Measurements from ENCODE around the gene TOR3A.

Gene TOR3A

GRCh38 chr1:179121159-179121938, 39.5 kb downstream of the TOR3A start:
- no CpG with 5 or more reads among the region's 7 CpGs for WGBS (ENCODE audit: extremely low coverage, insufficient coverage, insufficient read length)
- no peak overlapping the region for H2BK5ac ChIP-seq (ENCODE audit: low read depth, low read length, poor library complexity)
- no peak overlapping the region for H3K4me2 ChIP-seq (ENCODE audit: low read length)

GRCh38 chr1:179124873-179125272, 43.0 kb downstream of the TOR3A start:
- H3K79me2 ChIP-seq (ENCODE audit: control insufficient read depth, insufficient read depth, low read length, poor library complexity) = no peaks in the 10 kb centered on the region
- no peaks in the 10 kb centered on the region for H3K27me3 ChIP-seq (ENCODE audit: insufficient read depth, low read length)
- no peaks in the 10 kb centered on the region for H3K79me1 ChIP-seq (ENCODE audit: low read length)
- no CpG with 5 or more reads among the region's 1 CpG for WGBS (ENCODE audit: extremely low coverage, insufficient coverage, insufficient read length)
- H4K12ac ChIP-seq (ENCODE audit: low read depth, low read length) = no peak overlapping the region
- no peak overlapping the region for H3K23ac ChIP-seq (ENCODE audit: low read length)
- no peak overlapping the region for H2BK5ac ChIP-seq (ENCODE audit: low read depth, low read length, poor library complexity)
- no peak overlapping the region for H2BK120ac ChIP-seq (ENCODE audit: insufficient read depth, low read length, poor library complexity)
- no peak overlapping the region for H3K18ac ChIP-seq (ENCODE audit: low read length)
- H2BK12ac ChIP-seq (ENCODE audit: low read length) = no peak overlapping the region
- H3K36me3 ChIP-seq (ENCODE audit: control insufficient read depth in 1 of 2, insufficient read depth in 2 of 2, low read length in 2 of 2) = peaks cover 8 to 12% of the 10 kb centered on the region in 2 experiments
- no peaks in the 10 kb centered on the region for H3K9me3 ChIP-seq (ENCODE audit: insufficient read depth, low read depth, low read length)
- no peak overlapping the region for H3K9ac ChIP-seq (ENCODE audit: low read length)
- H2AK5ac ChIP-seq (ENCODE audit: low read length) = no peak overlapping the region
- no peak overlapping the region for H2AFZ ChIP-seq (ENCODE audit: insufficient read depth, low read length, poor library complexity)
- no peaks in the 10 kb centered on the region for H3K4me1 ChIP-seq (ENCODE audit: control insufficient read depth in 1 of 2, insufficient read depth in 2 of 2, low read length in 2 of 2)
- H3K4me2 ChIP-seq (ENCODE audit: low read length) = no peak overlapping the region
- H3K4ac ChIP-seq (ENCODE audit: low read depth, low read length) = no peak overlapping the region
- H3K14ac ChIP-seq (ENCODE audit: low read length) = no peak overlapping the region
- H4K8ac ChIP-seq (ENCODE audit: low read depth, low read length) = no peak overlapping the region
- H4K91ac ChIP-seq (ENCODE audit: low read depth, low read length) = no peak overlapping the region
- no peak overlapping the region for H3K27ac ChIP-seq (ENCODE audit: low read depth, low read length)
- no peak overlapping the region for H3K4me3 ChIP-seq (ENCODE audit: low read depth, low read length)
- no peak for DNase-seq

More at GRCh38 chr1:179121159-179121938, 39.5 kb downstream of the TOR3A start:
- Histone ChIP-seq H4K12ac (ENCODE audit: low read depth, low read length) (no peak overlapping the region), H3K36me3 (ENCODE audit: control insufficient read depth in 1 of 2, insufficient read depth in 2 of 2, low read length in 2 of 2) (peaks cover 15 to 17% of the 10 kb centered on the region in 2 experiments), H3K4ac (ENCODE audit: low read depth, low read length) (no peak overlapping the region), H4K8ac (ENCODE audit: low read depth, low read length) (no peak overlapping the region), H3K27ac (ENCODE audit: low read depth, low read length) (no peak overlapping the region), H3K79me2 (ENCODE audit: control insufficient read depth, insufficient read depth, low read length, poor library complexity) (no peaks in the 10 kb centered on the region), H4K91ac (ENCODE audit: low read depth, low read length) (no peak overlapping the region), H2BK12ac (ENCODE audit: low read length) (no peak overlapping the region), H3K79me1 (ENCODE audit: low read length) (no peaks in the 10 kb centered on the region), H2AFZ (ENCODE audit: insufficient read depth, low read length, poor library complexity) (no peak overlapping the region), H3K4me3 (ENCODE audit: low read depth, low read length) (no peak overlapping the region), H3K23ac (ENCODE audit: low read length) (no peak overlapping the region), H2BK120ac (ENCODE audit: insufficient read depth, low read length, poor library complexity) (no peak overlapping the region), H2AK5ac (ENCODE audit: low read length) (no peak overlapping the region), H3K4me1 (ENCODE audit: control insufficient read depth in 1 of 2, insufficient read depth in 2 of 2, low read length in 2 of 2) (no peaks in the 10 kb centered on the region), H3K9ac (ENCODE audit: low read length) (no peak overlapping the region), H3K18ac (ENCODE audit: low read length) (no peak overlapping the region), H3K9me3 (ENCODE audit: insufficient read depth, low read depth, low read length) (no peaks in the 10 kb centered on the region), H3K14ac (ENCODE audit: low read length) (no peak overlapping the region), H3K27me3 (ENCODE audit: insufficient read depth, low read length) (no peaks in the 10 kb centered on the region)
- peak; percentile 27 to 63 for DNase-seq

DNA sequence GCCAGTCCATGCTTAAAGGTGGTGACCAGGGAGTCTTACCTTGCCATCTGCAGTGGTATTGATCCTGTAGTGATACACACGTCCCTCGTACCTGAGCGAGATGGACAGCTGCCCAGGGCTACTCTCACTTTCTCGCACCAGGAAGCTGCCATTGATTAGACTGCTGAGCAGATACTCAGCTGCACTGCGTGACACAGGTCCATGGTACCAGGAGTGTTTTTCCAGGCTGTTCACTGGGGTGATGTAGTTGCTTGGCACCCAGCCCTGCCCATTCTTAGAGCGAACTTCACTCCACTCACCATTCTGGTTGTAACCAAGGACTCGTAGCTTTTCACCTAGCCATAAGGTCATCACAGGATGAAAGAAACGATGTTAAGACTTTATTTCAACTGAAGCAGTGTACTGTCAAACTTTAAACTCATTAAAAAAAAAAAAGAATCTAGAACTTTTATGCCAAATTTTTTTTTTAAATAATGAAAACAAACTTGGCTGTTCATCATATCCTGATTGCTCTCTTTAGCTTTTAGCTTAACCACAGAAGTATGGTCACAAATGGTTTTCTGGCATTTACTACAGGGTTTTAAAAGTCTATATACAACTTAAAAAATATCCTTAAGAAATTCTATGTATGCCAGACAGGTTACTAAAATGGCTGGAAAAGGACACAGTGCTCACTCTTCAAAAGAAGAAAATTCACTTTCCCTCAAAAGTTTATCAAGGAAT, 44.6 kb downstream of the TOR3A start:
- Histone ChIP-seq H4K91ac (ENCODE audit: low read depth, low read length) (no peak overlapping the region), H3K27ac (ENCODE audit: low read depth, low read length) (no peak overlapping the region), H3K4me2 (ENCODE audit: low read length) (no peak overlapping the region), H3K9ac (ENCODE audit: low read length) (no peak overlapping the region), H3K4me3 (ENCODE audit: low read depth, low read length) (no peak overlapping the region), H3K4me1 (ENCODE audit: control insufficient read depth in 1 of 2, insufficient read depth in 2 of 2, low read length in 2 of 2) (no peaks in the 10 kb centered on the region), H2AK5ac (ENCODE audit: low read length) (no peak overlapping the region), H3K79me2 (ENCODE audit: control insufficient read depth, insufficient read depth, low read length, poor library complexity) (no peaks in the 10 kb centered on the region), H2BK5ac (ENCODE audit: low read depth, low read length, poor library complexity) (no peak overlapping the region), H3K18ac (ENCODE audit: low read length) (no peak overlapping the region), H3K14ac (ENCODE audit: low read length) (no peak overlapping the region), H3K79me1 (ENCODE audit: low read length) (no peaks in the 10 kb centered on the region), H3K36me3 (ENCODE audit: control insufficient read depth in 1 of 2, insufficient read depth in 2 of 2, low read length in 2 of 2) (peaks cover 7 to 11% of the 10 kb centered on the region in 2 experiments), H2AFZ (ENCODE audit: insufficient read depth, low read length, poor library complexity) (no peak overlapping the region), H3K9me3 (ENCODE audit: insufficient read depth, low read depth, low read length) (no peaks in the 10 kb centered on the region), H3K23ac (ENCODE audit: low read length) (no peak overlapping the region), H2BK12ac (ENCODE audit: low read length) (no peak overlapping the region), H3K27me3 (ENCODE audit: insufficient read depth, low read length) (no peaks in the 10 kb centered on the region), H4K8ac (ENCODE audit: low read depth, low read length) (no peak overlapping the region), H4K12ac (ENCODE audit: low read depth, low read length) (no peak overlapping the region), H2BK120ac (ENCODE audit: insufficient read depth, low read length, poor library complexity) (no peak overlapping the region), H3K4ac (ENCODE audit: low read depth, low read length) (no peak overlapping the region)
- WGBS (ENCODE audit: extremely low coverage, insufficient coverage, insufficient read length) = no CpG with 5 or more reads among the region's 8 CpGs
- no peak for DNase-seq

GRCh38 chr1:179127163-179127895, 45.5 kb downstream of the TOR3A start:
- Histone ChIP-seq H3K27me3 (ENCODE audit: insufficient read depth, low read length) (no peaks in the 10 kb centered on the region), H4K8ac (ENCODE audit: low read depth, low read length) (no peak overlapping the region), H3K79me2 (ENCODE audit: control insufficient read depth, insufficient read depth, low read length, poor library complexity) (no peaks in the 10 kb centered on the region), H3K9me3 (ENCODE audit: insufficient read depth, low read depth, low read length) (no peaks in the 10 kb centered on the region), H3K4ac (ENCODE audit: low read depth, low read length) (no peak overlapping the region), H3K4me2 (ENCODE audit: low read length) (no peak overlapping the region), H3K4me1 (ENCODE audit: control insufficient read depth in 1 of 2, insufficient read depth in 2 of 2, low read length in 2 of 2) (no peaks in the 10 kb centered on the region), H3K4me3 (ENCODE audit: low read depth, low read length) (no peak overlapping the region), H3K79me1 (ENCODE audit: low read length) (no peaks in the 10 kb centered on the region), H4K12ac (ENCODE audit: low read depth, low read length) (peak overlapping the region; percentile 54), H3K27ac (ENCODE audit: low read depth, low read length) (no peak overlapping the region), H2AK5ac (ENCODE audit: low read length) (no peak overlapping the region), H3K36me3 (ENCODE audit: control insufficient read depth in 1 of 2, insufficient read depth in 2 of 2, low read length in 2 of 2) (peaks cover 5 to 11% of the 10 kb centered on the region in 2 experiments), H2BK5ac (ENCODE audit: low read depth, low read length, poor library complexity) (no peak overlapping the region), H3K9ac (ENCODE audit: low read length) (no peak overlapping the region), H4K91ac (ENCODE audit: low read depth, low read length) (no peak overlapping the region), H3K18ac (ENCODE audit: low read length) (no peak overlapping the region), H2BK120ac (ENCODE audit: insufficient read depth, low read length, poor library complexity) (no peak overlapping the region), H3K23ac (ENCODE audit: low read length) (no peak overlapping the region), H3K14ac (ENCODE audit: low read length) (no peak overlapping the region), H2AFZ (ENCODE audit: insufficient read depth, low read length, poor library complexity) (no peak overlapping the region), H2BK12ac (ENCODE audit: low read length) (no peak overlapping the region)
- WGBS (ENCODE audit: extremely low coverage, insufficient coverage, insufficient read length) = no CpG with 5 or more reads among the region's 5 CpGs
- peak in 1 of 2 donors; percentile 11 for DNase-seq

All from trophoblast cell (in vitro differentiated cells and primary cell).